ENCODE results near the gene OR14A2.
"Not testable (repeated sequence)": the region's sequence is repeated elsewhere in the genome, so short reads cannot be mapped to it uniquely, and the experiment has no call there.

OR14A2 gene

DNA sequence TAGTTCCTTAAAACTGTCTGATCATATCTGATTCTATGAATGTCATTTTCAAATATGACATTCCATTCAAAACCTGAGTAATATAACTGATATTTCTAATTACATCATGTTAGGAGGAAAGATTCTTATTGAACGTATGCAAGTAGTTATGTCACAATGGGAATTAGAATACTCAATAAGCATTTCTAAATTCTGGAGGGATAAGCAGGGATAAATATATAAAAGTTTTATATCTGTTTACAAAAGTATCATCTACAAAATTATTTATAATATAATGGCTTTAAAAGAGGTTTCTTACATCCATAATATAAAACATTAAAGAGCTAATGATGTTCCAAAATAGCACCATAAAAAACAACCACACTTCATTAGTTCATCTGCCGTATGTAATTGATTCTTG is at the start of gene OR14A2:
Gene OR14A2 (minus strand): TSS at position 101 of the 400 bp plus-strand sequence.
- no peak for DNase-seq (ENCODE audit: low read depth)

DNA sequence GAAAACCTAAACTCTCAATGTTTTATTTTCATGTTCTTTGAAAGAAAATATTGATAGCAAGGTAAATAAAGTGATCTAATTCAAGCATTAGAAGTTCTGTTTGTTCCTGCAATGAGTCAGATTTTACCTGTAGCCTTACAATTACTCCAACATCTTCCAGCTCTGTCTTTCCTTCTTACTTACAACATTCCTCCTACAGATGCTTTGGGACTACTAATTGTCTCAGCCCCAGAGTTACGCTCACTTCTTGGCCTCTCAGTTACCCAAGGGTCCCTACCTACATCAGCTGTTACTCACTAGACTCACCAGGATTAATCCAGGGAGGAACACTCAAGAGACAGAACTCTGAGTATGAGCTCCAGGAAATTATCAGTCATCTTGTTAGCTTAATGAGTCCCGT is 49.6 kb upstream of the OR14A2 start:
- DNase-seq (ENCODE audit: low read depth): no peak

DNA sequence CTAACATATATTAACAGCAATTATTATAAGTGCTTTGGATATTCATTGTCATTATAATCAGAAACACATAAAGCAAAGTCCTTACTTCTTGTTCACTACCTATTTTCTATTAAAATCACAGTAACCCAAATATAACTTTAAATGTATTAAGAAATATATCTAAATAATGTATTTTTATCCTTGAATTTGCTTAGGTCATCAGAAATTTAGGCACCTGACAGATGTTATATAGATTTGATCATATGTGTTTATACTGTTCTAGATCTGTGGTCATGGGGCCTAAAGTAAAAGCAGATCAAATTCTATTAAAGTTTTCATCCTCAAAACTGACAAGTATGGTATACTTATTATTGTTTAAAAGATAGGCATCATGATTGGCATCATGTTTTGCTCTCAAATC is 21.7 kb upstream of the OR14A2 start:
- no peak for DNase-seq (ENCODE audit: low read depth)

DNA sequence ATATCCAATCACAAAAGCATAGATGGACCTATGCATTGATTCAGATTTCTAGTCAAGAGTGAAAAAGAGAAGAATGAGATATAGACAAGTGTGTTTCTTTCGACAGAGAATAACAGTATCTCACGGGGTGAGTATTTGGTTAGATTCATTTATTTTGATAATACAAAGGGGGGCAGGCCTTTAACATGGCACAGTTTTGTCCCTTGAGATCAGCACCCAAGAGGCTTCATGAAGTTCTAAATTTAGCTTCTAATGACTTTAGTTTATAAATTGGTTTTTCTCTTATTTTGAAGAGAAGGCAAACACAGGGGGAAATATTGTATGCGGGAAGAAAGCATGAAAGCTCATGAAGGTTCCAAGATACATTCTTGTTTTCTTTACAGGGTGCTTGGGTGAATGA is 12.5 kb upstream of the OR14A2 start, which contains the start of gene OR1C1:
Gene OR1C1 (minus strand): TSS at position 101 of the 400 bp plus-strand sequence. CDS start 2,150 bp downstream, outside the sequence.
- DNase-seq (ENCODE audit: low read depth): no peak

DNA sequence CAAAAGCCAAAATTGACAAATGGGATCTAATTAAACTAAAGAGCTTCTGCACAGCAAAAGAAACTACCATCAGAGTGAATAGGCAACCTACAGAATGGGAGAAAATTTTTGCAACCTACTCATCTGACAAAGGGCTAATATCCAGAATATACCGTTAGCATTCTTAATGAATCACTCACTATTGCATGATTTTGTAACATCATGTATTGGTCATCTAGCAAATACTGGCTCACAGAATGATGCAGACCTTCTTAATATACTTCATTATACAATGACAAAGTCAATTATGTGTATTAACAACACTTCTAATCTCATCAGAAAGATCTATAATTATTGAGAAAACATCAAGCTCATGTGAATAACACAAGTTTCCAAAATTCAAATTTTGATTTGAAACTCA is 6.4 kb upstream of the OR14A2 start:
- DNase-seq (ENCODE audit: low read depth): not testable (repeated sequence)

DNA sequence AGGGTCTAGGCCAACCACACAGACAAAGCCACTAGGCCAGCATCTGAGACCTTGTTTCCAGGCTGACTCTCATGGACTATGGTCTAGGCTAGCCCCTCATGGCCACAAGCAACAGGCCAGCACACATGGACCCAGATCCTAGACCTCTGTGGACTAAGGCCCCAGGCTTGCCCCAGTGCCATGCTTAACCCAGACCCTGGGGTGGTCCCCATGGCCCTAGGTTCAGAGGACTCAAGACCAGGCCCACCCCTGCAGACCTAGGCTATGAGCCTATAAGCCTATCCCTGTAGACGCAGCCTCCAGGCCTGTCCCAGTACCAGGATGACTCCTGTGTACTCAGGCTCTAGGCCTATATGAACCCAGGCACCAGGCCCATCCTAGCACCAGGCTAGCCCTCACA is 1.9 kb upstream of the OR14A2 start:
- no peak for DNase-seq (ENCODE audit: low read depth)

DNA sequence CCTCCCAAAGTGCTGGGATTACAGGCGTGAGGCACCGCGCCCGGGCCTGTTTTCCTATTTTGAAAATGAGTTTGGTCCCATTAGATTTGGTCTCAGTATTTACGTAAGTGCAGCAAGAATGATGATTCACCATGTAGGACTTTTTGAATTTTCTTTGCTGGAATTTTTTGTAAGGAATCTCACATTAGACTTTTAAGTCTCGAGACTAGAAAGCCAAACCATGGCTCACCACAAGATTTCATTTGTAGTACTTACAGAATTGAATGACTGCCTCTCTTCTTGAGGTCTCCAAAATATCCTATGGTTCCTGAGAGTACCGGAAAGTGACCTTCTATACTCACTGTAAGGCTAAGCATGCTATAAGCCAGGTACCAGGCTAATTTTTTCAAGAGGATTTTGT is 325 bp downstream of the OR14A2 start:
- DNase-seq (ENCODE audit: low read depth): peak; percentile 3

DNA sequence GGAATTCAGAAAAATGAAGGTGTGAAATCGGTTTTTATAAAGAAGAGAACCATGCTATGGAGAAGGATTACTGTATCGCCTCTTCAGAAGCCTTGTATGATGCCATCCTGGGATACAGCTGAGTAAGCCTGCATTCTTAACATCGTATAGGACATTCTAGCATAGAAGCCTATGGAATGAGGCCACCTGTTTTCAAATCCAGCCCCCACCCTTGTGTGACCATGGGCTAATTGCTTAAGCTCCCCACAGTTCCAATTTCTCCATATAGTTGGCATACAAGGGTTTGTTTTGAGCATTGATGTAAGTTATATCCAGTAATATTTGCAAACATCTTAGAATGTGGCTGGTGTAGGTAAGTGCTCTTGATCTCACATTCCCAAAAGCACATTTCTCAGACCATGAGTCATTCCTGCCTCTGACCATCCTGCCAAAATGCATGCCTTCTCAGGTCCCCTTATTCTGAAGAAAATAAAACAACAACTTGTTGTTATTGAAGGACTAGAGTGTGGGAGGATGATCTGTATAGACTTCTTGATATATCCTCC is 1.5 kb downstream of the OR14A2 start:
- no peak for DNase-seq (ENCODE audit: low read depth)

DNA sequence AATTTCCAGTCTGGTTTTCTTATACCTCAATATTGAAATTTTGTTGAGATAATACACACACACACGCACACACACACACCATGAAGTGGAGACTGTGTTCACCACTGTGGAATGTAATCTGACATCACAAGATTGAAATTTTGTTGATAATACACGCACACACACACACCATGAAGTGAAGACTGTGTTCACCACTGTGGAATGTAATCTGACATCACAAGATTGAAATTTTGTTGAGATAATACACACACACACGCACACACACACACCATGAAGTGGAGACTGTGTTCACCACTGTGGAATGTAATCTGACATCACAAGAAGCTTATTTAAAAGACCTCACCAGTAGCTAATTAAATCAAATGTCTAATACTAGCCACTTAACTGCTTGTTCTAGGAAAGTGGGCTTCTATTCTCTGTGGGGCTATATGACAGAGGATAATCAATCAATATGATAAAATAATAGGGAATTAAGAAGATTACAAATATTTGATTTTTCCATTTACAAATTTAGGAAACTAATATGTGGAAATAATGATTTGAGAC is 5.7 kb downstream of the OR14A2 start:
- peak; percentile 12 for DNase-seq (ENCODE audit: low read depth)

DNA sequence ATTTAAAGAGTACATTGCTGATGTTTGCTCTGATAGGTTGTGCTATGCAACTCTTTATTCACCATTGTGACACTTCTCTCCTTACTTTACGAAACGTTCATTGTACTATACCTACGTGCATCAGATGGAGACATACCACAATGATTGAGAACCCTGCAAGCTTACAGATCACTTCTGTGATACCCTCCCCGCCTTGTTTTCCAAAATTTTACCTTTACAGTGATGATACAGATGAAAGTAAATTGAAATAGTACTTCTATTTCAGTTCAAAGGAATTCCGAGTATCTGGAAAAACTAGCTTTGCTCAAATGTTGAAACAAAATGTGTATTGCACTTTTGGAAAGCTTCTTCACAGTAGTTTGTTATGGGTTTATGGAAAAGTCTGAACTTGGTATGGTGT is 6.2 kb downstream of the OR14A2 start:
- DNase-seq (ENCODE audit: low read depth): no peak

DNA sequence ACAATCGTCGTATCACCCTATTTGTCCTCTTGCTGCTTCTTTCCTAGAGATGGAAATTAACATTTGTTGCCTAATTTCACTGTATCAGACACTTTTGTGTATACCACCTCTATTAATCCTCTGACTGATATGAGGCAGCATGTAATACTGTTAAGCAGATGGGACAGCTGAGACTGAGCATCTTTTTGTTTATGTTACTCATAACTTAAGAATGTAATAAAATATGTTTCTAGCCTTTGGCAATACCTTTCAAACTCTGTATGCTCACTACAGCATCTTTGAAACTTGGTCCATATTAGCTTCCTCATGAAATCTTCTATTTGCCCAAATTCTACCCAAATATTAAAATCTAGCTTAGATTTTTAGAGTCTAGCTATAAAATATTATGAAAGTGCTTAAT is 7.2 kb downstream of the OR14A2 start:
- no peak for DNase-seq (ENCODE audit: low read depth)

DNA sequence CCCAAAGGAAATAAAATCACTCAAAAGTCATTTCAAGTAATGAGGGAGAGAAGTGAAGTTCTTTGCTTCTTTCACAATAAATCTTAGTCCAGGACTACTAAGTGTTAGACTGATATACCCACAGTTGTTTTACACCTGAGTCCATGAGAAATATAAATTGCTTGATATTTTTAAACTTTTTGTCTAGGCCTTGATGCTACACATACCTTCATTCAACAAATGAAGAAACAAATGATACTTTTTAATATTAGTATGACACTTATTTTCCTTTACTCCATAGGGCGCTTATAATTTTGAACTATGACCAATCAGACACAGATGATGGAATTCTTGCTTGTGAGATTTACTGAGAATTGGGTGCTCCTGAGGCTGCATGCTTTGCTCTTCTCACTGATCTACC is 9.6 kb downstream of the OR14A2 start, which contains the start of gene OR14K1:
Gene OR14K1 (plus strand): TSS at position 301 of the 400 bp plus-strand sequence. CDS start 0 bp downstream, at position 301.
- no peak for DNase-seq (ENCODE audit: low read depth)

DNA sequence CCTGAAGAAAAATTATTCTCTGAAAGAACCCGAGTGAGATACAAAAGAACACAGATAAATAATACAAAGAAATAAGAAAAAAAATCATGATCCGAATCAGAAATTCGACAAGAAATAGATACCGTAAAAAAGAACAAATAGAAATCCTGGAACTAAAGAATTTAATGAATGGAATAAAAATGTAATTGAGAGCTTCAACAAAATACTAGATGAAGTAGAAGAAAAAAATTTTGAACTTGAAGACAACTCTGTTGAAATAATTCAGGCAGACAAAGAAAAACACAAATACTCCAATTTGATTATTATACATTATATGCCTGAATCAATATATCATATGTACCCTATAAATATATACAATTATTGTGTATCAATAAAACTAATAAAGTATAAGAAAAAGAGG is 26.7 kb downstream of the OR14A2 start:
- no peak for DNase-seq (ENCODE audit: low read depth)

DNA sequence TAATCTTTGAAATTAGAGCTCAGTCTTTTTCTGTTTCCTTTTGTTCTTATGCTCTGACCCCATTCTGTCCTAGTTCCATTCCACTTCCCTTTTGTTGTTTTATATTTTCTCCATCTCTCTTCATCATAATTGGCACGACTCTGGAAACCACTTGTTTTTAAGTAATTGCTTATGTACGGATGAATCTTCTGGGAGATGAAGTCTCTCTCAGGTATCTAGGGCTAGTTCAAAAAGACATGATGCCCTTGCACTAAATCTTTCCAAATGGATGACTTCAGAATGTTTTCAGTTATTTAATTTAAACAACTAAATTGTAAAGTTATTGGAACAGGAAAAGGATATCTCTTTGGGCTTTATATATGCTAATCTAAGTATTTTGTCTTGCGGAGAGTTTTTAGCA is 31.4 kb downstream of the OR14A2 start, which contains the start of gene OR6F1:
Gene OR6F1 (minus strand): TSS at position 101 of the 400 bp plus-strand sequence. CDS start 3,891 bp downstream, outside the sequence.
- DNase-seq (ENCODE audit: low read depth): no peak

DNA sequence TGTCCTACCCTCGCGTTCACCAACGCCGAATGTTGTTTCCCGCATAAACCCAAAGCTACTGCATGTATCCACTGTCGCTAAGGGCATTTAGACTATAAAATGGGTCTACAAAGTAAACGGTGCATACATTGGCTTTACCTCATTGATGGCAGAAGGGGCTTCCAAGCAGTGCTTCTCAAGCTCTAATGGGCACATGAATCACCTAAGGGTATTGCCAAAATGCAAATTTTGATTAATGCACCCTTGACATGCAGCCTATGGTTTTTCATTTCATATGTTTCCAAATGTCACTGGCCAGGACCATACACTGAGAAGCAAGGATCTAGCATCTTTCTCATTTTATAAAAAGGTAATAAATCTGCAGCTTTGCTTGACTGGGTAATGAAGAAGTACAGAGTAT is 34.2 kb downstream of the OR14A2 start:
- no peak for DNase-seq (ENCODE audit: low read depth)

DNA sequence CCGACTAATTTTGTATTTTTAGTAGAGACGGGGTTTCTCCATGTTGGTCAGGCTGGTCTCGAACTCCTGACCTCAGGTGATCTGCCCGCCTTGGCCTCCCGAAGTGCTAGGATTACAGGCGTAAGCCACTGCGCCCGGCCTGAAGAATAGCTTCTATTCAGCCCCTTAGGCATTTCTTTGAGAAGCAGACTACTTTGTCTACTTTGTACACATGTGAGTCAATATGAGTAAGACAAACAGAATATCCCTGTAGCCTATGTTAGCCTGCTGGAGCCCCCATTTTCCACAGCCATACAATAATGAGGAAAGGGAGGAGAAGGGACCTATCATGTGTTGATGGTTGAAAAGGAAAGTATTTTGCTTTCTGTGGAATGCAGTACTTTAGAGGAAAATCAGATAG is 37.3 kb downstream of the OR14A2 start:
- not testable (repeated sequence) for DNase-seq (ENCODE audit: low read depth)

DNA sequence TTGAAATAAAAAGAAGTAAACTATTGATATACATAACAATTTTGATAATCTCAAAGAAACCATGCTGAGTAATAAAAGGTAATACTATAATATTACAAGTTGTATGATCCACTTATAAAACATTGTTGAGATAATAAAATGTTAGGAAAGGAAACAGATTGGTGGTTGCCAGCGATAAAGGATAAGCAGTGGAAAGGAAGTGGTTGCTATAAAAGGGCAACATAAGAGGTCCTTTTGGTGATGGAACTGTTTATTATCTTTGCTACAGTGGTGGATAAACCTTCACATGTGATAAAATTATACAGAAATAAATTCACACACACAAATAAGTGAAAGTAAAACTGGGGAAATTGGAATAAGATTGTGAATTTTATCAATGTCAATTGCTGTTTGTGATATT is 46.6 kb downstream of the OR14A2 start:
- no peak for DNase-seq (ENCODE audit: low read depth)

DNA sequence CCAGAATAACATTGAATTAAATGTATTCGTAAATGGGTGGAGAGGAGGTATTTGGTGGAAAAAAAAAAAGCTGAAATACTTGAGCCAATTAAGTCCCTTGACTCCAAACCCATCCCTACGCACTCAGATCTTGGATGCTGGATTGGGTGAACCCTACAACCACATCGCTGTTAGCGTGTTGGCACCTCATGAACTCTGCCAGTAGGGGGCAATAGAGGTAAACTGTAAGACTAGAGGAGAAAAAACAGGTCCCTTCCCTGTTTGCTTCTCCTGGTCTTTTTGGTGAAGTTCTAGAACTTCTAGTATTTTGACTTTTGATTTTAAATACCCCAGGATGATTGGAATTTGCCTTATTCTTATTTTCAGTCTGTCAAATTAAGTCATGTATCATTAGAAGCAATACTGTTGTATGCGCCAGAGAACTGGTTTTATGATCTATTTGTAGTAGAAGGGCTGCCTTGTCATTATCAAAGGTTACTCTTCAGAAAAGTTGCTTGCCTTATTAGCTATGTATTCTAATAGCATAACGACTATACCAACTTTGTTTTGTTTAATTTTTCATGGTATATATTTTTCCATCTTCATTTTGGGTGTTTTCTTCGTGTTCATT is 66.5 kb downstream of the OR14A2 start:
- DNase-seq (ENCODE audit: low read depth): no peak

DNA sequence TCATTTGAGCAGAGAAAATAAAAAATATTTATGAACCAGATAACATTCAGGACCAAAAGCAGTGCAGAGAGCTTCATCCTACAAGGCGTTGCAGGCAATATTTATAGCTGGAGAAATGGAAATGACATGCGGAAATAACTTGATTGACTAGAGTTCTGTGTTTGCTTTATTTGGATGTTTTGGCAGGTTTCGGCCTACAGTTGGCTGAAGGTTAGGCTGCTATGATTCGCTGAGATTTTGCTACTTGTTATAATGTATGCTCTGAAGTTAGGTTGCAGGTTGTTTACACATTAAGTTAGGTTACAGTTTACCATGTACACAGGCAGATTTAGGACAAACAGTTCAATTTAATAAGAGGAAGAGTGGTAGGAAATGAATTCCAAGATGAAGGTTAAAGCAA is 67.8 kb downstream of the OR14A2 start:
- no peak for DNase-seq (ENCODE audit: low read depth)

DNA sequence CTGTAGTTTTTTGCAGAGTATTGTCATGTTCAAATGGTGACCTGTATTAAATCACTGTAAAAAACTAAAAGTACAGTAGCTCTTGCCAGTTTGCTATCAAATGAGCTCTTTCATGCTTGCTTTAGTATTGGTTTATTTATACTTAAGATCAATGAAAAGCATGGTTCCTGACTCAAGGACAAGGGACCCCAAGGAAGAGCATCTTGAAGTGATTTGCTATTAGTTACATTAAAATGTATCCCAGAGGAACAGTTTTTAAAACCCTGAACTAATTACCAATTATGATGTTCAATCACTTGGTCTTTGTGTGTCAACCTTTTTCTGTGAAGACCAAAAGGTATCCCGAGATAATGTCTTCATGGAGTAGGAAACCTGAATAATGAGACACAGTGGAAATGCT is 68.3 kb downstream of the OR14A2 start, which contains the start of gene OR13G1:
Gene OR13G1 (minus strand): TSS at position 101 of the 400 bp plus-strand sequence. CDS start 6,698 bp downstream, outside the sequence.
- no peak for DNase-seq (ENCODE audit: low read depth)
